SK-N-MC (cell line): ENCODE results near the gene TNFRSF1A.

Source experiments
- EZH2 ChIP-seq: fragments of 200-600 bp; sonication (generic); IDR thresholded peaks from one replicate; pipeline ENCODE4 v1.6.1; 2017; ENCODE audit warnings: antibody characterized with exemption
- POLR2AphosphoS5 ChIP-seq: IDR thresholded peaks from 2 replicates; pipeline ENCODE4 v1.6.1; 2012; ENCODE audit warnings: mild to moderate bottlenecking, low read depth, low read length, borderline replicate concordance

DNA sequence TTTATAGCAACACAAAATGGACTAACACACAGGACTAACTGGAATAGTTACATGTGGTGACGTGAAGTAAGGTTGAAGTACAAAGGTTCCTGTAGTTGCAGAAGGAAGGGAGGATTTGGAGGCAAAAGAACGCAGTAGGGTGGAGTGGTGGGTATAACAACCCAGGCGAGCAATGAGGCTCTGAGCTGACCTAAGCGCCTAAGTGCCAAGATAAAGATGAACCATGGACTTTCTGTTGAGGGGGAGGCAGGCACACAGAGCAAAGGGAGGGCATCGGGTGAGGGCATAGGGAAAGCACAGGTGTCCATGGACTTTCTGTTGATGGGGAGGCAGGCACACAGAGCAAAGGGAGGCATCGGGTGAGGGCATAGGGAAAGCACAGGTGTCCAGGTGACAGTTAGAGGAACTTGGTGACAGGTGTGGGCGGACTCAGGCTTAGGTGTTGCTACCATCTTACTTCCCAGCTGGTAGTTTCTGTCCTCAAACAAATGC is 18.2 kb upstream of the TNFRSF1A start:
- no peak for TF ChIP-seq EZH2
- no peak for TF ChIP-seq POLR2AphosphoS5
